Cardiac ventricle fibroblast (primary cell): ENCODE results near the gene NBPF9. TPM values are rescaled to one million over a fixed set of nuclear protein-coding genes. Genes with fewer than 3 reads are reported as not detected.

Experiments
- total RNA-seq: library from RNA; depleted of rRNA; stranded (reverse); fragments of >200 nt; gene quantifications from 2 replicates; pipeline ENCODE4 v1.2.3, GENCODE V29; 2015

NBPF9 gene, protein sequence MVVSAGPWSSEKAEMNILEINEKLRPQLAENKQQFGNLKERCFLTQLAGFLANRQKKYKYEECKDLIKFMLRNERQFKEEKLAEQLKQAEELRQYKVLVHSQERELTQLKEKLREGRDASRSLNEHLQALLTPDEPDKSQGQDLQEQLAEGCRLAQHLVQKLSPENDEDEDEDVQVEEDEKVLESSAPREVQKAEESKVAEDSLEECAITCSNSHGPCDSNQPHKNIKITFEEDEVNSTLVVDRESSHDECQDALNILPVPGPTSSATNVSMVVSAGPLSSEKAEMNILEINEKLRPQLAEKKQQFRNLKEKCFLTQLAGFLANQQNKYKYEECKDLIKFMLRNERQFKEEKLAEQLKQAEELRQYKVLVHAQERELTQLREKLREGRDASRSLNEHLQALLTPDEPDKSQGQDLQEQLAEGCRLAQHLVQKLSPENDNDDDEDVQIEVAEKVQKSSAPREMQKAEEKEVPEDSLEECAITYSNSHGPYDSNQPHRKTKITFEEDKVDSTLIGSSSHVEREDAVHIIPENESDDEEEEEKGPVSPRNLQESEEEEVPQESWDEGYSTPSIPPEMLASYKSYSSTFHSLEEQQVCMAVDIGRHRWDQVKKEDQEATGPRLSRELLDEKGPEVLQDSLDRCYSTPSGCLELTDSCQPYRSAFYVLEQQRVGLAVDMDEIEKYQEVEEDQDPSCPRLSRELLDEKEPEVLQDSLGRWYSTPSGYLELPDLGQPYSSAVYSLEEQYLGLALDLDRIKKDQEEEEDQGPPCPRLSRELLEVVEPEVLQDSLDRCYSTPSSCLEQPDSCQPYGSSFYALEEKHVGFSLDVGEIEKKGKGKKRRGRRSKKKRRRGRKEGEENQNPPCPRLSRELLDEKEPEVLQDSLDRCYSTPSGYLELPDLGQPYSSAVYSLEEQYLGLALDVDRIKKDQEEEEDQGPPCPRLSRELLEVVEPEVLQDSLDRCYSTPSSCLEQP (N-terminal part only)
- 7.9 and 8.7 TPM in 2 replicates for total RNA-seq

GRCh38 chr1:149103109-149104081 is at the start of gene NBPF9:
Gene NBPF9, minus strand, starts transcription at chr1:149103551. Its CDS starts 21,412 bp downstream, at chr1:149082139.

